GM12878 (cell line): ENCODE results near the gene SYNPR. TPM values are rescaled to one million over a fixed set of nuclear protein-coding genes. Genes with fewer than 3 reads are reported as not detected.

Source experiments
- ATAC-seq: fragments of 200-7000 bp; cut with Tn5 transposase; 3 replicates; pipeline ENCODE4 v1.9.1; 2020; ENCODE audit warnings: mild to moderate bottlenecking, moderate library complexity
- BruUV-seq: library from RNA; stranded (reverse); fragments of 400-500 nt; replicated peaks from 2 replicates; lab custom pipeline; 2021; lab: Mats Ljungman, UMichigan
- CTCF ChIA-PET: fragments of 300-600 bp; sonication (Branson Sonifier 250); formaldehyde crosslinking; extraction: SDS; loops from one replicate; lab custom pipeline; 2021; ENCODE audit warnings: inconsistent platforms; lab: Yijun Ruan, JAX
- POLR2A ChIA-PET: fragments of 350-600 bp; formaldehyde crosslinking; extraction: SDS; loops from one replicate; lab custom pipeline; 2021; ENCODE audit warnings: inconsistent platforms; lab: Charles Lee
- RAD21 ChIA-PET: fragments of 300-600 bp; sonication (Branson Sonifier 250); formaldehyde crosslinking; loops from one replicate; lab custom pipeline; 2023; ENCODE audit warnings: antibody characterized with exemption; ENCODE audit not compliant: unreplicated experiment; lab: Charles Lee
- SMC1A ChIA-PET: fragments of 300-600 bp; sonication (Branson Sonifier 250); formaldehyde crosslinking; loops from one replicate; lab custom pipeline; 2023; ENCODE audit not compliant: unreplicated experiment, uncharacterized antibody; lab: Charles Lee
- DNase-seq: peaks from one replicate; pipeline ENCODE4 v3.0.0-alpha.2; 2011; ENCODE audit warnings: low read depth, low spot score
- FAIRE-seq: peaks from 3 replicates; lab custom pipeline; 2011; peaks lifted over from hg19 to GRCh38; lab: Jason Lieb, UNC
- H2AFZ ChIP-seq: 2 replicates; pipeline ENCODE4 v1.6.0; 2011; ENCODE audit warnings: low read depth, low read length, control low read depth; ENCODE audit not compliant: control insufficient read depth
- H3K27ac ChIP-seq: 2 replicates; pipeline ENCODE4 v1.5.1; 2011; ENCODE audit warnings: control low read depth; ENCODE audit not compliant: control insufficient read depth, insufficient read depth
- H3K27me3 ChIP-seq, 2 experiments: replicated peaks in 1 of 2; 2 replicates each; pipeline versions ENCODE4 v1.6.0 to v1.6.1; 2011; ENCODE audit warnings: low read length in 1 of 2; ENCODE audit not compliant: control insufficient read depth in 2 of 2, insufficient read depth in 2 of 2
- H3K36me3 ChIP-seq, 2 experiments: 2 replicates each; pipeline ENCODE4 v1.5.1; 2011; ENCODE audit warnings: low read length in 1 of 2; ENCODE audit not compliant: control insufficient read depth in 2 of 2, insufficient read depth in 2 of 2
- H3K4me1 ChIP-seq: 2 replicates; pipeline ENCODE4 v1.6.1; 2011; ENCODE audit warnings: mild to moderate bottlenecking, low read length, moderate library complexity, mixed read lengths; ENCODE audit not compliant: control insufficient read depth, insufficient read depth
- H3K4me2 ChIP-seq: 2 replicates; pipeline ENCODE4 v1.6.0; 2011; ENCODE audit warnings: control low read depth; ENCODE audit not compliant: control insufficient read depth, insufficient read depth
- H3K4me3 ChIP-seq: fragments of 200-600 bp; sonication (generic); 2 replicates; pipeline ENCODE4 v1.5.1; 2016
- H3K79me2 ChIP-seq: 2 replicates; pipeline ENCODE4 v1.6.0; 2011; ENCODE audit warnings: low read length; ENCODE audit not compliant: control insufficient read depth, insufficient read depth
- H3K9ac ChIP-seq: 2 replicates; pipeline ENCODE4 v1.8.0; 2011; ENCODE audit warnings: low read length, control low read depth, mixed read lengths; ENCODE audit not compliant: control insufficient read depth, insufficient read depth
- H3K9me3 ChIP-seq: replicated peaks from 3 replicates; pipeline ENCODE4 v1.5.1; 2011; ENCODE audit warnings: mild to moderate bottlenecking, low read length; ENCODE audit not compliant: control insufficient read depth, insufficient read depth
- H4K20me1 ChIP-seq: 2 replicates; pipeline ENCODE4 v1.6.0; 2011; ENCODE audit not compliant: control insufficient read depth, insufficient read depth
- BCL11A ChIP-seq: IDR thresholded peaks from 2 replicates; pipeline ENCODE4 v1.6.1; 2011; ENCODE audit warnings: low read depth, low read length
- CBFB ChIP-seq: IDR thresholded peaks from 2 replicates; pipeline ENCODE4 v1.6.1; 2016; ENCODE audit warnings: antibody characterized with exemption, low read depth
- KDM1A ChIP-seq: fragments of 200-600 bp; sonication (generic); IDR thresholded peaks from 2 replicates; pipeline ENCODE4 v1.6.1; 2016; ENCODE audit warnings: borderline replicate concordance
- NFYA ChIP-seq: IDR thresholded peaks from 2 replicates; pipeline ENCODE4 v1.6.1; 2011; ENCODE audit warnings: low read depth, mild to moderate bottlenecking, low read length, improper control_type of control experiment, borderline replicate concordance
- STAT3 ChIP-seq: IDR thresholded peaks from 2 replicates; pipeline ENCODE4 v1.6.1; 2011; ENCODE audit warnings: low read depth, low read length, improper control_type of control experiment
- SUZ12 ChIP-seq: fragments of 200-600 bp; sonication (generic); IDR thresholded peaks from one replicate; pipeline ENCODE4 v1.6.1; 2018; ENCODE audit warnings: antibody characterized with exemption, mild to moderate bottlenecking; ENCODE audit not compliant: unreplicated experiment
- YY1 ChIP-seq: IDR thresholded peaks from 2 replicates; pipeline ENCODE4 v1.6.1; 2011; ENCODE audit warnings: low read depth, mild to moderate bottlenecking, low read length
- ZNF384 ChIP-seq: IDR thresholded peaks from 2 replicates; pipeline ENCODE4 v1.6.1; 2012; ENCODE audit warnings: low read depth, mild to moderate bottlenecking, low read length, improper control_type of control experiment, borderline replicate concordance
- WGBS: methylation state at CpG from one replicate; pipeline ENCODE4 v1.1.6; 2016; ENCODE audit warnings: low lambda C conversion rate; ENCODE audit not compliant: insufficient replicate concordance, insufficient coverage; ENCODE audit errors: missing lambda C conversion rate; 5-methylcytosine and 5-hydroxymethylcytosine counted together
- in situ Hi-C: fragments of 300-500 bp; cut with MboI; formaldehyde crosslinking; loops from 9 replicates; pipeline ENCODE4 v1.14.3; 2018; ENCODE audit warnings: mixed read lengths
- intact Hi-C: fragments of 100-400 bp; cut with micrococcal nuclease; formaldehyde crosslinking; loops from one replicate; pipeline ENCODE4 v1.14.2; 2022; ENCODE audit not compliant: unreplicated experiment
- polyA plus RNA-seq, 11 experiments: library from polyadenylated mRNA; depleted of rRNA in 4 of 11; unstranded in 6 of 11; stranded (reverse) in 5 of 11; fragments of >200 nt; fragmentation: Nextera tagmentation in 4 of 11; fragmentation: Illumina TruSeq in 1 of 11; extraction: Ambion mirVana in 4 of 11; extraction: Trizol in 1 of 11; gene quantifications; 1 replicate in 1 of 11; 2 replicates in 10 of 11; pipeline versions ENCODE4 v1.2.1 to v1.2.3, GENCODE V29; 2011 to 2016; ENCODE audit warnings: inconsistent platforms in 2 of 11, missing spikeins in 2 of 11, low read depth in 1 of 11
- total RNA-seq, 4 experiments: library from RNA; depleted of rRNA in 3 of 4; stranded (reverse); fragments of >200 nt in 3 of 4; fragmentation: Illumina TruSeq in 1 of 4; extraction: Trizol in 1 of 4; gene quantifications; 2 replicates each; pipeline versions ENCODE4 v1.2.1 to v1.2.3, GENCODE V29; 2013 to 2021
- TF ChIP-seq, protein P1 (sequence below): fragments of 450-650 bp; IDR thresholded peaks from 2 replicates; pipeline ENCODE4 v1.6.1; 2017; ENCODE audit warnings: low read depth, mild to moderate bottlenecking, moderate library complexity
- TF ChIP-seq, protein P2 (sequence below): IDR thresholded peaks from 2 replicates; pipeline ENCODE4 v1.6.1; 2011; ENCODE audit warnings: low read depth, low read length, improper control_type of control experiment, borderline replicate concordance
- TF ChIP-seq, protein P3 (sequence below): IDR thresholded peaks from 2 replicates; pipeline ENCODE4 v1.6.1; 2012; ENCODE audit warnings: low read length, inconsistent platforms

The SYNPR gene
- total and polyA plus RNA-seq, 10 of the 15 experiments (the other 5 are each of a cell fraction or from before 2014, with no cell fraction given): not detected

GRCh38 chr3:63386568-63386967 is 108.5 kb downstream of the SYNPR start:
- Histone ChIP-seq H2AFZ (no peak overlapping the region), H3K4me1 (no peaks in the 10 kb centered on the region), H3K27me3 (no peaks in the 10 kb centered on the region; a peak in 1 of 4 replicates), H3K4me2 (no peak overlapping the region), H3K9ac (no peak overlapping the region), H3K27ac (no peak overlapping the region), H3K36me3 (no peaks in the 10 kb centered on the region), H3K4me3 (no peak overlapping the region), H3K9me3 (no peaks in the 10 kb centered on the region), H3K79me2 (no peaks in the 10 kb centered on the region), H4K20me1 (no peaks in the 10 kb centered on the region)
- TF ChIP-seq, protein P1, sequence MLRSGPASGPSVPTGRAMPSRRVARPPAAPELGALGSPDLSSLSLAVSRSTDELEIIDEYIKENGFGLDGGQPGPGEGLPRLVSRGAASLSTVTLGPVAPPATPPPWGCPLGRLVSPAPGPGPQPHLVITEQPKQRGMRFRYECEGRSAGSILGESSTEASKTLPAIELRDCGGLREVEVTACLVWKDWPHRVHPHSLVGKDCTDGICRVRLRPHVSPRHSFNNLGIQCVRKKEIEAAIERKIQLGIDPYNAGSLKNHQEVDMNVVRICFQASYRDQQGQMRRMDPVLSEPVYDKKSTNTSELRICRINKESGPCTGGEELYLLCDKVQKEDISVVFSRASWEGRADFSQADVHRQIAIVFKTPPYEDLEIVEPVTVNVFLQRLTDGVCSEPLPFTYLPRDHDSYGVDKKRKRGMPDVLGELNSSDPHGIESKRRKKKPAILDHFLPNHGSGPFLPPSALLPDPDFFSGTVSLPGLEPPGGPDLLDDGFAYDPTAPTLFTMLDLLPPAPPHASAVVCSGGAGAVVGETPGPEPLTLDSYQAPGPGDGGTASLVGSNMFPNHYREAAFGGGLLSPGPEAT: no peak
- TF ChIP-seq, protein P2, sequence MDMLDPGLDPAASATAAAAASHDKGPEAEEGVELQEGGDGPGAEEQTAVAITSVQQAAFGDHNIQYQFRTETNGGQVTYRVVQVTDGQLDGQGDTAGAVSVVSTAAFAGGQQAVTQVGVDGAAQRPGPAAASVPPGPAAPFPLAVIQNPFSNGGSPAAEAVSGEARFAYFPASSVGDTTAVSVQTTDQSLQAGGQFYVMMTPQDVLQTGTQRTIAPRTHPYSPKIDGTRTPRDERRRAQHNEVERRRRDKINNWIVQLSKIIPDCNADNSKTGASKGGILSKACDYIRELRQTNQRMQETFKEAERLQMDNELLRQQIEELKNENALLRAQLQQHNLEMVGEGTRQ: no peak
- no peak for TF ChIP-seq YY1
- TF ChIP-seq STAT3: no peak
- TF ChIP-seq NFYA: no peak
- no peak for TF ChIP-seq ZNF384
- TF ChIP-seq SUZ12: no peak
- no peak for TF ChIP-seq BCL11A
- no peak for TF ChIP-seq KDM1A
- TF ChIP-seq CBFB: no peak
- TF ChIP-seq, protein P3, sequence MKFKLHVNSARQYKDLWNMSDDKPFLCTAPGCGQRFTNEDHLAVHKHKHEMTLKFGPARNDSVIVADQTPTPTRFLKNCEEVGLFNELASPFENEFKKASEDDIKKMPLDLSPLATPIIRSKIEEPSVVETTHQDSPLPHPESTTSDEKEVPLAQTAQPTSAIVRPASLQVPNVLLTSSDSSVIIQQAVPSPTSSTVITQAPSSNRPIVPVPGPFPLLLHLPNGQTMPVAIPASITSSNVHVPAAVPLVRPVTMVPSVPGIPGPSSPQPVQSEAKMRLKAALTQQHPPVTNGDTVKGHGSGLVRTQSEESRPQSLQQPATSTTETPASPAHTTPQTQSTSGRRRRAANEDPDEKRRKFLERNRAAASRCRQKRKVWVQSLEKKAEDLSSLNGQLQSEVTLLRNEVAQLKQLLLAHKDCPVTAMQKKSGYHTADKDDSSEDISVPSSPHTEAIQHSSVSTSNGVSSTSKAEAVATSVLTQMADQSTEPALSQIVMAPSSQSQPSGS: no peak
- intact Hi-C loops: no loop called here
- ChIA-PET POLR2A (no interaction called here), SMC1A (no interaction called here), CTCF (no interaction called here), RAD21 (no interaction called here)
- DNase-seq (no peak), ATAC-seq (no peak), FAIRE-seq (no peak)
- no TSS peak for BruUV-seq
- 24% methylated on average over 4 of the region's 4 CpGs for WGBS
- in situ Hi-C loops: no loop called here
